ENCODE measurements around the gene CHST11.

DNA sequence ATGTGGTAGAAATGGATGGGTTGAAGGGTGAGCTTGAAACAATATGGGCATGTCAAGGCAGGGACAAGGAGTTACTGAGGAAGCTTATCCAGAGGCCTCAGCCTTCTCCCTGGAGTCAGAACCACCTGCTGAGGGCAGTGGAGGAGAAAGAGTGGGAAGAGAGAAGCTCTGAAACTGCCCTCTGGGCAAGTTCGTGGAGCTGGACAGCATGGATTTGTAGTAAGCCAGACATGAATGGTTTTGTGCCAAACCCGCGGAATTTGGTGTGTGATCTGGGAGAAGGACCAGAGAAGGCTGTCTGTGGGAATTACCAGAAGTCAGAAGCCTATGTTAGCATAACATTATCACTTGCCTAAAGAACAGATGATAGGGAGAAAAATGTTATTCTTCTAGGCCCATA lies 336.5 kb downstream of the CHST11 start:
- TF ChIP-seq MXI1 (IDR thresholded peaks at IDR 0.05; ENCODE audit: borderline replicate concordance, low read depth, low read length): no peak
- TF ChIP-seq POLR2A (IDR thresholded peaks at IDR 0.05; ENCODE audit: low read depth, low read length): no peak
- no peak for TF ChIP-seq CTCF (conservative IDR thresholded peaks at IDR 0.05; ENCODE audit: low read depth, low read length)
- no peak for TF ChIP-seq CEBPB (IDR thresholded peaks at IDR 0.05; ENCODE audit: low read depth, low read length)
- no peak for TF ChIP-seq RFX5 (IDR thresholded peaks at IDR 0.05; ENCODE audit: low read depth, low read length)
- no peak for TF ChIP-seq RAD21 (IDR thresholded peaks at IDR 0.05; ENCODE audit: low read length)
- TF ChIP-seq USF2 (IDR thresholded peaks at IDR 0.05; ENCODE audit: low read depth, low read length): no peak
